Measurements from ENCODE around the gene PPP1R16B.

The PPP1R16B gene

GRCh38 chr20:38774167-38774566 lies 31.3 kb upstream of the PPP1R16B start:
- ChIA-PET POLR2A (no interaction called here), CTCF (no interaction called here)
- no peak for DNase-seq (ENCODE audit: extremely low spot score)
- TF ChIP-seq CTCF (IDR thresholded peaks at IDR 0.05; ENCODE audit: control extremely low read depth, extremely low read depth, low read depth, missing control alignments), result no peak

GRCh38 chr20:38776363-38776762 lies 29.1 kb upstream of the PPP1R16B start:
- TF ChIP-seq CTCF (IDR thresholded peaks at IDR 0.05; ENCODE audit: control extremely low read depth, extremely low read depth, low read depth, missing control alignments), result no peak
- ChIA-PET CTCF (interaction anchor here (1.1 kb wide), 1 partner anchor 16 kb away, joined by 3 read pairs; no protein-coding TSS in a partner anchor), POLR2A (no interaction called here)
- no peak for DNase-seq (ENCODE audit: extremely low spot score)

GRCh38 chr20:38779247-38780097 lies 26.0 kb upstream of the PPP1R16B start:
- no peak for DNase-seq (ENCODE audit: extremely low spot score)
- POLR2A ChIA-PET, result no interaction called here
- no peak for TF ChIP-seq CTCF (IDR thresholded peaks at IDR 0.05; ENCODE audit: control extremely low read depth, extremely low read depth, low read depth, missing control alignments)
- CTCF ChIA-PET, result interaction anchor here (1.2 to 2.0 kb wide), 4 partner anchors 9 to 114 kb away, joined by 3 to 8 read pairs (median 4); no protein-coding TSS in a partner anchor

- no peak for TF ChIP-seq CTCF (IDR thresholded peaks at IDR 0.05; ENCODE audit: control extremely low read depth, extremely low read depth, low read depth, missing control alignments)
- CTCF ChIA-PET, result interaction anchor here (1.7 kb wide), 1 partner anchor 8 kb away, joined by 7 read pairs; no protein-coding TSS in a partner anchor
- POLR2A ChIA-PET, result no interaction called here
- DNase-seq (ENCODE audit: extremely low spot score), result no peak
Measured at GRCh38 chr20:38782275-38782674, 23.2 kb upstream of the PPP1R16B start.

- no peak for TF ChIP-seq CTCF (IDR thresholded peaks at IDR 0.05; ENCODE audit: control extremely low read depth, extremely low read depth, low read depth, missing control alignments)
- no peak for DNase-seq (ENCODE audit: extremely low spot score)
- POLR2A ChIA-PET, result interaction anchor here (0.6 kb wide), 1 partner anchor 158 kb away, joined by 8 read pairs; no protein-coding TSS in a partner anchor
- CTCF ChIA-PET, result interaction anchor here (1.4 to 4.7 kb wide), 3 partner anchors 18 to 154 kb away, joined by 4 to 50 read pairs (median 4); partner anchors contain the start of gene PPP1R16B
Measured at GRCh38 chr20:38787870-38788269, 17.6 kb upstream of the PPP1R16B start.

- no peak for DNase-seq (ENCODE audit: extremely low spot score)
- ChIA-PET POLR2A (no interaction called here), CTCF (interaction anchor here (0.7 to 4.7 kb wide), 39 partner anchors 8 to 260 kb away, joined by 3 to 50 read pairs (median 4); partner anchors contain the start of gene PPP1R16B)
- TF ChIP-seq CTCF (IDR thresholded peaks at IDR 0.05; ENCODE audit: control extremely low read depth, extremely low read depth, low read depth, missing control alignments), result no peak
Measured at GRCh38 chr20:38789503-38790199, 15.8 kb upstream of the PPP1R16B start.

Data from GM10248 (cell line).